ENCODE data around the gene BMERB1. TPM values are rescaled to one million over a fixed set of nuclear protein-coding genes. Genes with fewer than 3 reads are reported as not detected.

The BMERB1 gene
- polyA plus RNA-seq, 1 of the 3 experiments (the other 2 are of a cell fraction): 33.9 TPM

DNA sequence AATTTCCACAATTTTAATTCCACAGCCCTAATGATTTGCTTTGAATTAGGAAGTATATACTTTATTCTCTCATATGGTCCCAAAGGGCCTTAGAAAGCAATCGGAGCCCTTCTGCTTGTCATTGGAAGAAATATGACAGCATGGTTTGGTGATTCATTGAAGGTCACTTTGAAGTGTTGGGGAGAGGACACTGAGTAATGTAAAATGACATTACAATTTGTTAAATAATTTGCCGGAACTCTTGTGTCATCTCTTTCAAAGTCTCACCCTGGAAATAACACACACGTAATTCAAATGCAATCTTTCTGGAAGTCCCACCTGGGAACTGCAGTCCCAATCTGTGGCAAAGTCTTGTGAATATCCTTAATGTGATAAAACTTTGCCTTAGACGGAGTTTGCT lies 59.8 kb downstream of the BMERB1 start:
- TF ChIP-seq, protein P1, sequence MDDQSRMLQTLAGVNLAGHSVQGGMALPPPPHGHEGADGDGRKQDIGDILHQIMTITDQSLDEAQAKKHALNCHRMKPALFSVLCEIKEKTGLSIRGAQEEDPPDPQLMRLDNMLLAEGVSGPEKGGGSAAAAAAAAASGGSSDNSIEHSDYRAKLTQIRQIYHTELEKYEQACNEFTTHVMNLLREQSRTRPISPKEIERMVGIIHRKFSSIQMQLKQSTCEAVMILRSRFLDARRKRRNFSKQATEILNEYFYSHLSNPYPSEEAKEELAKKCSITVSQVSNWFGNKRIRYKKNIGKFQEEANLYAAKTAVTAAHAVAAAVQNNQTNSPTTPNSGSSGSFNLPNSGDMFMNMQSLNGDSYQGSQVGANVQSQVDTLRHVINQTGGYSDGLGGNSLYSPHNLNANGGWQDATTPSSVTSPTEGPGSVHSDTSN (IDR thresholded peaks at IDR 0.05): peak; percentile 83
- TF ChIP-seq YY1 (IDR thresholded peaks at IDR 0.05; ENCODE audit: low read depth) (no peak), GABPA (IDR thresholded peaks at IDR 0.05; ENCODE audit: low read depth) (no peak), POLR2AphosphoS5 (IDR thresholded peaks at IDR 0.05; ENCODE audit: low read depth, low read length) (0 out of 2 replicates have a peak, but pooled peaks have one; percentile 6), EP300 (IDR thresholded peaks at IDR 0.05; ENCODE audit: borderline replicate concordance in 1 of 2, low read depth in 1 of 2, low read length in 1 of 2) (peak in 1 of 2 experiments; percentile 28; a peak in 1 of 4 replicates), JUND (IDR thresholded peaks at IDR 0.05) (peak; percentile 38; the same call in 1 of the 2 replicates), FOSL2 (IDR thresholded peaks at IDR 0.05; ENCODE audit: borderline replicate concordance, low read depth) (peak; percentile 58; the same call in 1 of the 2 replicates), TCF12 (IDR thresholded peaks at IDR 0.05) (peak; percentile 13; the same call in 1 of the 2 replicates)
- Histone ChIP-seq H3K36me3 (replicated peaks in 1 of 2; ENCODE audit: control insufficient read depth in 1 of 2, insufficient read depth in 2 of 2, low read length in 1 of 2) (peaks cover 0 to 6% of the 10 kb centered on the region in 2 experiments), H3K4me3 (ENCODE audit: low read depth in 2 of 2, low read length in 1 of 2) (no peak overlapping the region), H3K9ac (peak overlapping the region; percentile 2; the same call in 1 of the 2 replicates), H4K20me1 (ENCODE audit: insufficient read depth) (no peaks in the 10 kb centered on the region), H3F3A (replicated peaks; ENCODE audit: insufficient read depth) (peaks cover 17% of the 10 kb centered on the region), H3K27ac (ENCODE audit: low read depth in 2 of 2, low read length in 1 of 2) (peak overlapping the region in 1 of 2 experiments; percentile 76; a peak in 2 of 4 replicates), H2AFZ (ENCODE audit: low read depth) (no peak overlapping the region), H3K9me3 (no peaks in the 10 kb centered on the region), H3K9me2 (no peaks in the 10 kb centered on the region), H3K27me3 (ENCODE audit: insufficient read depth) (no peaks in the 10 kb centered on the region), H3K4me2 (peak overlapping the region; percentile 26), H3K4me1 (ENCODE audit: control insufficient read depth in 1 of 2, insufficient read depth in 2 of 2, low read depth in 1 of 2, low read length in 1 of 2) (peaks cover 2 to 20% of the 10 kb centered on the region in 2 experiments; a peak in 3 of 4 replicates), H3K79me2 (ENCODE audit: insufficient read depth) (peaks cover 21% of the 10 kb centered on the region; the same call in 1 of the 2 replicates)
- ChIA-PET POLR2A (no interaction called here), CTCF (no interaction called here)
- no peak for DNase-seq
- WGBS (ENCODE audit: low lambda C conversion rate): 42% methylated on average over 4 of the region's 4 CpGs

- ChIA-PET POLR2A (no interaction called here), CTCF (no interaction called here)
- H2AFZ ChIP-seq (ENCODE audit: low read depth): no peak overlapping the region
- no peak overlapping the region for H3K4me2 ChIP-seq
- H3F3A ChIP-seq (replicated peaks; ENCODE audit: insufficient read depth): peaks cover 15% of the 10 kb centered on the region
- H4K20me1 ChIP-seq (ENCODE audit: insufficient read depth): no peaks in the 10 kb centered on the region
- no peaks in the 10 kb centered on the region for H3K9me2 ChIP-seq
- peaks cover 2 to 20% of the 10 kb centered on the region in 2 experiments; a peak in 3 of 4 replicates for H3K4me1 ChIP-seq (ENCODE audit: control insufficient read depth in 1 of 2, insufficient read depth in 2 of 2, low read depth in 1 of 2, low read length in 1 of 2)
- H3K79me2 ChIP-seq (ENCODE audit: insufficient read depth): peaks cover 14% of the 10 kb centered on the region; the same call in 1 of the 2 replicates
- 95% methylated on average over 2 of the region's 2 CpGs for WGBS (ENCODE audit: low lambda C conversion rate)
- TF ChIP-seq RCOR1 (IDR thresholded peaks at IDR 0.05; ENCODE audit: low read length) (no peak), RXRA (IDR thresholded peaks at IDR 0.05; ENCODE audit: borderline replicate concordance, low read depth) (no peak), TCF12 (IDR thresholded peaks at IDR 0.05) (no peak), NFIC (IDR thresholded peaks at IDR 0.05; ENCODE audit: borderline replicate concordance) (no peak), FOXM1 (IDR thresholded peaks at IDR 0.05; ENCODE audit: low read depth) (no peak)
- no peak overlapping the region for H3K4me3 ChIP-seq (ENCODE audit: low read depth in 2 of 2, low read length in 1 of 2)
- H3K9me3 ChIP-seq: no peaks in the 10 kb centered on the region
- no peaks in the 10 kb centered on the region for H3K27me3 ChIP-seq (ENCODE audit: insufficient read depth)
- H3K27ac ChIP-seq (ENCODE audit: low read depth in 2 of 2, low read length in 1 of 2): no peak overlapping the region
- DNase-seq: no peak
- peaks cover 0 to 6% of the 10 kb centered on the region in 2 experiments for H3K36me3 ChIP-seq (replicated peaks in 1 of 2; ENCODE audit: control insufficient read depth in 1 of 2, insufficient read depth in 2 of 2, low read length in 1 of 2)
- no peak overlapping the region for H3K9ac ChIP-seq
Observed at GRCh38 chr16:15495898-15496297, 61.5 kb downstream of the BMERB1 start.
